ENCODE results near the gene CRACR2A. TPM values are rescaled to one million over a fixed set of nuclear protein-coding genes. Genes with fewer than 3 reads are reported as not detected.

CRACR2A gene
- total and polyA plus RNA-seq, 2 of the 8 experiments (the other 6 are each of a cell fraction or from before 2014, with no cell fraction given), result 0.85 to 3.2 TPM

GRCh38 chr12:3712209-3712992, 40.5 kb downstream of the CRACR2A start:
- H3K23ac ChIP-seq (ENCODE audit: insufficient read length), result no peak overlapping the region
- no peak overlapping the region for H3K56ac ChIP-seq (replicated peaks; ENCODE audit: insufficient read length, low read depth, low read length)
- H2AK5ac ChIP-seq (ENCODE audit: low read depth, low read length), result no peak overlapping the region
- DNase-seq (ENCODE audit: low read depth in 1 of 2, low spot score in 2 of 2) (peak in 1 of 2 experiments; percentile 30), FAIRE-seq (no peak)
- no peak overlapping the region for H2BK15ac ChIP-seq (ENCODE audit: low read length)
- no peaks in the 10 kb centered on the region for H3K36me3 ChIP-seq (ENCODE audit: control insufficient read depth in 2 of 4, insufficient read depth in 4 of 4, low read length in 3 of 4)
- H3K23me2 ChIP-seq (ENCODE audit: low read depth, low read length), result no peaks in the 10 kb centered on the region
- WGBS, 2 experiments (ENCODE audit: extremely low coverage in 1 of 2, insufficient coverage in 1 of 2, insufficient read length in 1 of 2, insufficient replicate concordance in 2 of 2, low coverage in 1 of 2, low lambda C conversion rate in 2 of 2, missing lambda C conversion rate in 1 of 2), result 92% methylated on average over 2 of the region's 3 CpGs; no CpG with 5 or more reads in 1 of the 2 experiments
- H3K14ac ChIP-seq (ENCODE audit: insufficient read length), result no peak overlapping the region
- H2BK120ac ChIP-seq (replicated peaks; ENCODE audit: low read depth, low read length), result no peak overlapping the region
- H4K91ac ChIP-seq (replicated peaks; ENCODE audit: insufficient read length, low read length), result no peak overlapping the region
- H3K79me2 ChIP-seq (ENCODE audit: control insufficient read depth in 1 of 2, insufficient read depth in 2 of 2, low read length in 2 of 2), result no peaks in the 10 kb centered on the region
- H2BK5ac ChIP-seq (ENCODE audit: low read depth, low read length), result no peak overlapping the region
- no peak overlapping the region for H3K4me3 ChIP-seq (ENCODE audit: extremely low read depth in 1 of 4, insufficient read depth in 2 of 4, low read depth in 3 of 4, low read length in 4 of 4)
- H3K27ac ChIP-seq (ENCODE audit: low read depth, low read length), result no peak overlapping the region
- H3K79me1 ChIP-seq (ENCODE audit: low read depth, low read length), result no peaks in the 10 kb centered on the region
- TF ChIP-seq ATF3 (IDR thresholded peaks at IDR 0.05; ENCODE audit: insufficient read depth, low read depth, low read length), result no peak
- POLR2A ChIA-PET (ENCODE audit: partially characterized antibody), result no interaction called here
- no peak overlapping the region for H3K4me2 ChIP-seq (ENCODE audit: insufficient read depth in 1 of 2, low read depth in 2 of 2, low read length in 2 of 2)
- H4K20me1 ChIP-seq (replicated peaks in 1 of 2; ENCODE audit: control insufficient read depth in 1 of 2, insufficient read depth in 2 of 2, low read length in 2 of 2), result peaks cover 0 to 3% of the 10 kb centered on the region in 2 experiments
- H2AFZ ChIP-seq (ENCODE audit: low read length), result no peak overlapping the region
- CTCF ChIA-PET (ENCODE audit: partially characterized antibody), result interaction anchor here (0.7 kb wide), 2 partner anchors 37 to 41 kb away, joined by 3 read pairs; no protein-coding TSS in a partner anchor
- H4K5ac ChIP-seq (ENCODE audit: insufficient read length, low read depth, low read length), result no peak overlapping the region
- H2BK20ac ChIP-seq (ENCODE audit: low read length), result no peak overlapping the region
- no peaks in the 10 kb centered on the region for H3K9me3 ChIP-seq (ENCODE audit: insufficient read depth in 2 of 2, low read depth in 1 of 2, low read length in 1 of 2)
- H4K8ac ChIP-seq (ENCODE audit: extremely low read depth, insufficient read depth, low read length), result no peak overlapping the region
- H3K9ac ChIP-seq (replicated peaks in 1 of 4; ENCODE audit: extremely low read depth in 1 of 4, low read depth in 3 of 4, low read length in 3 of 4), result no peak overlapping the region
- no peak overlapping the region for H2BK12ac ChIP-seq (ENCODE audit: low read depth, low read length)
- H3K18ac ChIP-seq (ENCODE audit: extremely low read depth, low read length), result no peak overlapping the region
- no peak overlapping the region for H3K4ac ChIP-seq (replicated peaks; ENCODE audit: insufficient read length, low read depth, low read length)
- H3K27me3 ChIP-seq (replicated peaks in 1 of 4; ENCODE audit: control insufficient read depth in 3 of 4, extremely low read depth in 1 of 4, insufficient read depth in 3 of 4, low read length in 3 of 4), result no peaks in the 10 kb centered on the region; a peak in 1 of 7 replicates
- H3K4me1 ChIP-seq (replicated peaks in 1 of 4; ENCODE audit: control insufficient read depth in 3 of 4, insufficient read depth in 4 of 4, low read length in 3 of 4), result peaks cover 0 to 5% (median 0%) of the 10 kb centered on the region in 4 experiments; a peak in 2 of 7 replicates
